A673 (cell line): Measurements from ENCODE around the gene SLC39A3. TPM values are rescaled to one million over a fixed set of nuclear protein-coding genes. Genes with fewer than 3 reads are reported as not detected.

Experiments used
- BruUV-seq: library from RNA; stranded (reverse); fragments of 400-500 nt; replicated peaks from 2 replicates; lab custom pipeline; 2021; lab: Mats Ljungman, UMichigan
- CTCF ChIA-PET: fragments of 300-600 bp; sonication (Branson Sonifier 250); formaldehyde crosslinking; loops from one replicate; lab custom pipeline; 2022; ENCODE audit warnings: antibody characterized with exemption; lab: Charles Lee
- POLR2A ChIA-PET: fragments of 300-600 bp; sonication (Branson Sonifier 250); formaldehyde crosslinking; loops from one replicate; lab custom pipeline; 2022; ENCODE audit warnings: antibody characterized with exemption; ENCODE audit not compliant: low non-redundant PET; lab: Charles Lee
- DNase-seq: peaks from one replicate; pipeline ENCODE4 v3.0.0-alpha.2; 2015; ENCODE audit warnings: low spot score
- H3K27ac ChIP-seq: fragments of 200-600 bp; sonication (generic); 2 replicates; pipeline ENCODE4 v1.5.1; 2016; ENCODE audit warnings: mixed run types, low read depth, mild to moderate bottlenecking, mixed read lengths, antibody characterized with exemption, low read length; ENCODE audit not compliant: poor library complexity, severe bottlenecking
- H3K27me3 ChIP-seq: fragments of 200-600 bp; sonication (generic); replicated peaks from 2 replicates; pipeline ENCODE4 v1.6.1; 2017; ENCODE audit warnings: mixed run types, low read depth, mild to moderate bottlenecking, mixed read lengths, antibody characterized with exemption, low read length; ENCODE audit not compliant: insufficient read depth, poor library complexity
- H3K36me3 ChIP-seq: fragments of 200-600 bp; sonication (generic); 2 replicates; pipeline ENCODE4 v1.6.1; 2016; ENCODE audit warnings: mixed run types, mild to moderate bottlenecking, mixed read lengths, antibody characterized with exemption, low read length; ENCODE audit not compliant: insufficient read depth, poor library complexity, severe bottlenecking
- H3K4me1 ChIP-seq: fragments of 200-600 bp; sonication (generic); 2 replicates; pipeline ENCODE4 v1.6.1; 2017; ENCODE audit warnings: mixed run types, mild to moderate bottlenecking, mixed read lengths, antibody characterized with exemption, low read length; ENCODE audit not compliant: insufficient read depth, poor library complexity, severe bottlenecking
- H3K4me3 ChIP-seq: fragments of 200-600 bp; sonication (generic); 2 replicates; pipeline ENCODE4 v1.5.1; 2016; ENCODE audit warnings: low read depth, mixed run types, mild to moderate bottlenecking, mixed read lengths, low read length; ENCODE audit not compliant: poor library complexity, severe bottlenecking
- H3K9me3 ChIP-seq: fragments of 200-600 bp; sonication (generic); 2 replicates; pipeline ENCODE4 v1.6.1; 2016; ENCODE audit warnings: mixed run types, low read depth, mild to moderate bottlenecking, mixed read lengths, antibody characterized with exemption, low read length; ENCODE audit not compliant: poor library complexity, severe bottlenecking
- EZH2 ChIP-seq: fragments of 200-600 bp; sonication (generic); IDR thresholded peaks from 2 replicates; pipeline ENCODE4 v1.6.1; 2017; ENCODE audit warnings: borderline replicate concordance, low read depth, mild to moderate bottlenecking, mixed read lengths, antibody characterized with exemption, low read length; ENCODE audit not compliant: poor library complexity, severe bottlenecking
- intact Hi-C: fragments of 100-400 bp; cut with micrococcal nuclease; formaldehyde crosslinking; loops from one replicate; pipeline ENCODE4 v1.10.0; 2022; ENCODE audit not compliant: unreplicated experiment
- total RNA-seq: library from RNA; stranded (reverse); gene quantifications from 2 replicates; pipeline ENCODE4 v1.2.3, GENCODE V29; 2021
- TF ChIP-seq, protein P1 (sequence below): fragments of 300-800, 200-600 bp; sonication (generic); conservative IDR thresholded peaks from 2 replicates; pipeline ENCODE4 v1.5.1; 2017; ENCODE audit warnings: low read depth, mild to moderate bottlenecking, antibody characterized with exemption, low read length, moderate library complexity, mixed read lengths

The SLC39A3 gene
- total RNA-seq, 1 experiment from 2014 or later = 44.8 TPM

DNA sequence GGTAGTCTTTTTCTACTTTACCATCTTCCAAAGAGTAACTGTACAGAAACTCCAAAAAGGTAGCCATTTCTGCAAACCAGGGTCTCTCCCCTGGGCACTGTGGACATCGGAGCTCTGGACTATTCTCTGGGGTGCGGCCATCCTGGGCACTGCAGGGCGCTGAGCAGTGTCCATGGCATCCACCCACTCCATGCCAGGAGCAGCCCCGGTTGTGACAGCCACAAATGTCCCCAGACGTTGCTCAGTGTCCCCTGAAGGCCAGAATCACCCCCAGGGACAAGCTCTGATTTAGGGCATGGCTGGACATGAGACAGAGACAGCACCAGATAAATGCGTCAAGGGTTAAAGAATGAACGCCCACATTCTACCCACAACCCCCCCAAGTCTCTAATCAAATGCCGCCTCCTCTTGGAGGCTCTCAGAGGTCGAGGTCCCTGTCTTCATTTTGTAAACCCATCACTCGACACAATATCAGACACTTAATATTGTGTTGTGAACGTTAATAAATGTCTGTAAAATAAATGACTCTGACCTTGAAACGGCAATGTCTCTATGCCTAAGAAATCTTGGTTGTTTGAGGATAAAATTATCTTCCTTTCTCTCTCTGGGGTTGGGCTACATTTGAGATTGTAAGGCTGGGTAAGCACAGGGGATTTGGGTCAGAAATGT is 46.2 kb downstream of the SLC39A3 start:
- Histone ChIP-seq H3K27me3 (no peaks in the 10 kb centered on the region), H3K9me3 (no peaks in the 10 kb centered on the region), H3K4me3 (no peak overlapping the region), H3K4me1 (no peaks in the 10 kb centered on the region), H3K36me3 (no peaks in the 10 kb centered on the region), H3K27ac (no peak overlapping the region)
- TF ChIP-seq EZH2 = no peak
- TF ChIP-seq, protein P1, sequence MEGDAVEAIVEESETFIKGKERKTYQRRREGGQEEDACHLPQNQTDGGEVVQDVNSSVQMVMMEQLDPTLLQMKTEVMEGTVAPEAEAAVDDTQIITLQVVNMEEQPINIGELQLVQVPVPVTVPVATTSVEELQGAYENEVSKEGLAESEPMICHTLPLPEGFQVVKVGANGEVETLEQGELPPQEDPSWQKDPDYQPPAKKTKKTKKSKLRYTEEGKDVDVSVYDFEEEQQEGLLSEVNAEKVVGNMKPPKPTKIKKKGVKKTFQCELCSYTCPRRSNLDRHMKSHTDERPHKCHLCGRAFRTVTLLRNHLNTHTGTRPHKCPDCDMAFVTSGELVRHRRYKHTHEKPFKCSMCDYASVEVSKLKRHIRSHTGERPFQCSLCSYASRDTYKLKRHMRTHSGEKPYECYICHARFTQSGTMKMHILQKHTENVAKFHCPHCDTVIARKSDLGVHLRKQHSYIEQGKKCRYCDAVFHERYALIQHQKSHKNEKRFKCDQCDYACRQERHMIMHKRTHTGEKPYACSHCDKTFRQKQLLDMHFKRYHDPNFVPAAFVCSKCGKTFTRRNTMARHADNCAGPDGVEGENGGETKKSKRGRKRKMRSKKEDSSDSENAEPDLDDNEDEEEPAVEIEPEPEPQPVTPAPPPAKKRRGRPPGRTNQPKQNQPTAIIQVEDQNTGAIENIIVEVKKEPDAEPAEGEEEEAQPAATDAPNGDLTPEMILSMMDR = no peak
- CTCF ChIA-PET = no interaction called here
- POLR2A ChIA-PET = interaction anchor here (0.6 kb wide), 1 partner anchor 114 kb away, joined by 3 read pairs; no protein-coding TSS in a partner anchor
- no TSS peak for BruUV-seq
- intact Hi-C loops = no loop called here
- no peak for DNase-seq

DNA sequence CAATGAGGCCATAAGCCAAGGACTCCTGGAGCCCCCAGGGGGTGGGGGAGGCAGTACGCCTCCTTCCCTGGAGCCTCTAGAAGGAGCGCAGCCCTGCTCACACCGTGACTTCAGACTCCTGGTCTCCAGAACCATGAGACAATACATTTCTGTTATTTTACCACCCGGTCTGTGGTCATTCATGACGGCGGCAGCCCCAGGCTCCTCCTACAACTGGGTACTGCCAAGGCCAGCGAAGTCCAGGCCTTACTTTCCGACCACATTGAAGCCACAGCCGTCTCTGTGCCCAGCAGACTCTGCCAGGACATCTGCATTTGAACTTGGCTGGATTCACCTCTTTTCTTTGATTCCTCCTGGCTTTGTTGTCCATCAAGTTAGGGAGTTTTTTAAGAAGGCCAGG is 47.9 kb downstream of the SLC39A3 start:
- ChIA-PET POLR2A (no interaction called here), CTCF (no interaction called here)
- no peak for DNase-seq
- TF ChIP-seq, protein P1 = no peak
- TF ChIP-seq EZH2 = no peak
- Histone ChIP-seq H3K27me3 (no peaks in the 10 kb centered on the region), H3K27ac (no peak overlapping the region), H3K36me3 (no peaks in the 10 kb centered on the region), H3K9me3 (no peaks in the 10 kb centered on the region), H3K4me1 (no peaks in the 10 kb centered on the region), H3K4me3 (no peak overlapping the region)
- intact Hi-C loops = no loop called here
- BruUV-seq = no TSS peak

DNA sequence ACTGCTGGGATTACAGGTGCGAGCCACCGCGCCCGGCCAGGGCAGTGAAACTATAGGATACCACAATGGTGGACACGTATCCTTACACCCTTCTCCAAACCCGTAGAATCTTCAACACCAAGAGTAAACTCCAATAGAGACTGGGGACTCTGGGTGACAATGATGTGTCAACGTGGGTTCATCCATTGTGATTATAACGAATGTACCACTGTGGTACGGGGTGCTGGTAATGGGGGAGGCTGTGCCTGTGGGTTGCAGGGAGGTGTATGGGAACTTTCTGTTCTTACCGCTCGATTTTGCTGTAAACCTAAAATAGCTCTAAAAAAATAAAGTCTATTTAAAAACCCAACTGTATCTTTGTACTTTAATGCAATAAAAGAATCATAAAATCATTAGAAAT is 49.0 kb downstream of the SLC39A3 start:
- POLR2A ChIA-PET = no interaction called here
- H3K4me1 ChIP-seq = no peaks in the 10 kb centered on the region
- intact Hi-C loops = no loop called here
- BruUV-seq = no TSS peak
- H3K27me3 ChIP-seq = no peaks in the 10 kb centered on the region
- DNase-seq = no peak
- H3K27ac ChIP-seq = no peak overlapping the region
- TF ChIP-seq EZH2 = no peak
- TF ChIP-seq, protein P1 = no peak
- no peak overlapping the region for H3K4me3 ChIP-seq
- CTCF ChIA-PET = no interaction called here
- no peaks in the 10 kb centered on the region for H3K9me3 ChIP-seq
- no peaks in the 10 kb centered on the region for H3K36me3 ChIP-seq
